GM12878 (cell line): ENCODE measurements around the gene DAPK2. TPM values are rescaled to one million over a fixed set of nuclear protein-coding genes. Genes with fewer than 3 reads are reported as not detected.

Experiments
- ATAC-seq: fragments of 200-7000 bp; cut with Tn5 transposase; 3 replicates; pipeline ENCODE4 v1.9.1; 2020; ENCODE audit warnings: mild to moderate bottlenecking, moderate library complexity
- BruUV-seq: library from RNA; stranded (reverse); fragments of 400-500 nt; replicated peaks from 2 replicates; lab custom pipeline; 2021; lab: Mats Ljungman, UMichigan
- CTCF ChIA-PET: fragments of 300-600 bp; sonication (Branson Sonifier 250); formaldehyde crosslinking; extraction: SDS; loops from one replicate; lab custom pipeline; 2021; ENCODE audit warnings: inconsistent platforms; lab: Yijun Ruan, JAX
- POLR2A ChIA-PET: fragments of 350-600 bp; formaldehyde crosslinking; extraction: SDS; loops from one replicate; lab custom pipeline; 2021; ENCODE audit warnings: inconsistent platforms; lab: Charles Lee
- RAD21 ChIA-PET: fragments of 300-600 bp; sonication (Branson Sonifier 250); formaldehyde crosslinking; loops from one replicate; lab custom pipeline; 2023; ENCODE audit warnings: antibody characterized with exemption; ENCODE audit not compliant: unreplicated experiment; lab: Charles Lee
- SMC1A ChIA-PET: fragments of 300-600 bp; sonication (Branson Sonifier 250); formaldehyde crosslinking; loops from one replicate; lab custom pipeline; 2023; ENCODE audit not compliant: unreplicated experiment, uncharacterized antibody; lab: Charles Lee
- DNase-seq: peaks from one replicate; pipeline ENCODE4 v3.0.0-alpha.2; 2011; ENCODE audit warnings: low read depth, low spot score
- FAIRE-seq: peaks from 3 replicates; lab custom pipeline; 2011; peaks lifted over from hg19 to GRCh38; lab: Jason Lieb, UNC
- H2AFZ ChIP-seq: 2 replicates; pipeline ENCODE4 v1.6.0; 2011; ENCODE audit warnings: low read depth, low read length, control low read depth; ENCODE audit not compliant: control insufficient read depth
- H3K27ac ChIP-seq: 2 replicates; pipeline ENCODE4 v1.5.1; 2011; ENCODE audit warnings: control low read depth; ENCODE audit not compliant: control insufficient read depth, insufficient read depth
- H3K27me3 ChIP-seq, 2 experiments: replicated peaks in 1 of 2; 2 replicates each; pipeline versions ENCODE4 v1.6.0 to v1.6.1; 2011; ENCODE audit warnings: low read length in 1 of 2; ENCODE audit not compliant: control insufficient read depth in 2 of 2, insufficient read depth in 2 of 2
- H3K36me3 ChIP-seq, 2 experiments: 2 replicates each; pipeline ENCODE4 v1.5.1; 2011; ENCODE audit warnings: low read length in 1 of 2; ENCODE audit not compliant: control insufficient read depth in 2 of 2, insufficient read depth in 2 of 2
- H3K4me1 ChIP-seq: 2 replicates; pipeline ENCODE4 v1.6.1; 2011; ENCODE audit warnings: mild to moderate bottlenecking, low read length, moderate library complexity, mixed read lengths; ENCODE audit not compliant: control insufficient read depth, insufficient read depth
- H3K4me2 ChIP-seq: 2 replicates; pipeline ENCODE4 v1.6.0; 2011; ENCODE audit warnings: control low read depth; ENCODE audit not compliant: control insufficient read depth, insufficient read depth
- H3K4me3 ChIP-seq: fragments of 200-600 bp; sonication (generic); 2 replicates; pipeline ENCODE4 v1.5.1; 2016
- H3K79me2 ChIP-seq: 2 replicates; pipeline ENCODE4 v1.6.0; 2011; ENCODE audit warnings: low read length; ENCODE audit not compliant: control insufficient read depth, insufficient read depth
- H3K9ac ChIP-seq: 2 replicates; pipeline ENCODE4 v1.8.0; 2011; ENCODE audit warnings: low read length, control low read depth, mixed read lengths; ENCODE audit not compliant: control insufficient read depth, insufficient read depth
- H3K9me3 ChIP-seq: replicated peaks from 3 replicates; pipeline ENCODE4 v1.5.1; 2011; ENCODE audit warnings: mild to moderate bottlenecking, low read length; ENCODE audit not compliant: control insufficient read depth, insufficient read depth
- H4K20me1 ChIP-seq: 2 replicates; pipeline ENCODE4 v1.6.0; 2011; ENCODE audit not compliant: control insufficient read depth, insufficient read depth
- BHLHE40 ChIP-seq, 2 experiments: fragments of 450-650 bp in 1 of 2; IDR thresholded peaks; 2 replicates each; pipeline ENCODE4 v1.6.1; 2011 to 2017; ENCODE audit warnings: low read depth in 2 of 2, borderline replicate concordance in 1 of 2, improper control_type of control experiment in 1 of 2, low read length in 1 of 2, mild to moderate bottlenecking in 1 of 2
- EP300 ChIP-seq, 2 experiments: fragments of 150-350 bp in 1 of 2; IDR thresholded peaks; 2 replicates each; pipeline ENCODE4 v1.6.1; 2011 to 2012; ENCODE audit warnings: low read depth in 2 of 2, low read length in 2 of 2, borderline replicate concordance in 1 of 2, improper control_type of control experiment in 1 of 2, inconsistent platforms in 1 of 2; ENCODE audit not compliant: control insufficient read depth in 1 of 2
- FOXK2 ChIP-seq: fragments of 450-650 bp; IDR thresholded peaks from 2 replicates; pipeline ENCODE4 v1.6.1; 2017; ENCODE audit warnings: mild to moderate bottlenecking, moderate library complexity
- HCFC1 ChIP-seq: fragments of 150-350 bp; IDR thresholded peaks from 2 replicates; pipeline ENCODE4 v1.6.1; 2014; ENCODE audit warnings: low read length
- HDAC2 ChIP-seq: fragments of 200-600 bp; sonication (generic); IDR thresholded peaks from 2 replicates; pipeline ENCODE4 v1.6.1; 2017
- HDGF ChIP-seq: fragments of 450-650 bp; IDR thresholded peaks from 2 replicates; pipeline ENCODE4 v1.6.1; 2016; ENCODE audit warnings: antibody characterized with exemption
- MEF2B ChIP-seq: fragments of 450-650 bp; IDR thresholded peaks from 2 replicates; pipeline ENCODE4 v1.6.1; 2018; ENCODE audit warnings: mild to moderate bottlenecking, moderate library complexity; ENCODE audit not compliant: partially characterized antibody, poor library complexity, severe bottlenecking
- RFX5 ChIP-seq: IDR thresholded peaks from 2 replicates; pipeline ENCODE4 v1.6.1; 2011; ENCODE audit warnings: low read depth, low read length, improper control_type of control experiment
- RUNX3 ChIP-seq: IDR thresholded peaks from 2 replicates; pipeline ENCODE4 v1.6.1; 2012; ENCODE audit warnings: low read length, inconsistent platforms
- SMAD1 ChIP-seq: fragments of 450-650 bp; IDR thresholded peaks from 2 replicates; pipeline ENCODE4 v1.6.1; 2018; ENCODE audit warnings: mild to moderate bottlenecking, low read depth; ENCODE audit not compliant: partially characterized antibody
- SMARCA5 ChIP-seq: fragments of 450-650 bp; IDR thresholded peaks from 2 replicates; pipeline ENCODE4 v1.6.1; 2017; ENCODE audit warnings: mild to moderate bottlenecking
- TCF12 ChIP-seq: IDR thresholded peaks from 2 replicates; pipeline ENCODE4 v1.6.1; 2011; ENCODE audit warnings: low read depth, mild to moderate bottlenecking, low read length
- TCF7 ChIP-seq: IDR thresholded peaks from 2 replicates; pipeline ENCODE4 v1.6.1; 2014; ENCODE audit warnings: antibody characterized with exemption, borderline replicate concordance
- ZBED1 ChIP-seq: IDR thresholded peaks from 2 replicates; pipeline ENCODE4 v1.6.1; 2016; ENCODE audit warnings: borderline replicate concordance
- ZNF622 ChIP-seq: fragments of 450-650 bp; IDR thresholded peaks from 2 replicates; pipeline ENCODE4 v1.6.1; 2017; ENCODE audit warnings: mild to moderate bottlenecking, inconsistent platforms
- WGBS: methylation state at CpG from one replicate; pipeline ENCODE4 v1.1.6; 2016; ENCODE audit warnings: low lambda C conversion rate; ENCODE audit not compliant: insufficient replicate concordance, insufficient coverage; ENCODE audit errors: missing lambda C conversion rate; 5-methylcytosine and 5-hydroxymethylcytosine counted together
- in situ Hi-C: fragments of 300-500 bp; cut with MboI; formaldehyde crosslinking; loops from 9 replicates; pipeline ENCODE4 v1.14.3; 2018; ENCODE audit warnings: mixed read lengths
- intact Hi-C: fragments of 100-400 bp; cut with micrococcal nuclease; formaldehyde crosslinking; loops from one replicate; pipeline ENCODE4 v1.14.2; 2022; ENCODE audit not compliant: unreplicated experiment
- polyA plus RNA-seq, 11 experiments: library from polyadenylated mRNA; depleted of rRNA in 4 of 11; unstranded in 6 of 11; stranded (reverse) in 5 of 11; fragments of >200 nt; fragmentation: Nextera tagmentation in 4 of 11; fragmentation: Illumina TruSeq in 1 of 11; extraction: Ambion mirVana in 4 of 11; extraction: Trizol in 1 of 11; gene quantifications; 1 replicate in 1 of 11; 2 replicates in 10 of 11; pipeline versions ENCODE4 v1.2.1 to v1.2.3, GENCODE V29; 2011 to 2016; ENCODE audit warnings: inconsistent platforms in 2 of 11, missing spikeins in 2 of 11, low read depth in 1 of 11
- total RNA-seq, 4 experiments: library from RNA; depleted of rRNA in 3 of 4; stranded (reverse); fragments of >200 nt in 3 of 4; fragmentation: Illumina TruSeq in 1 of 4; extraction: Trizol in 1 of 4; gene quantifications; 2 replicates each; pipeline versions ENCODE4 v1.2.1 to v1.2.3, GENCODE V29; 2013 to 2021
- TF ChIP-seq, protein P1 (sequence below): IDR thresholded peaks from 2 replicates; pipeline ENCODE4 v1.6.1; 2011; ENCODE audit warnings: borderline replicate concordance, low read depth, mild to moderate bottlenecking, moderate library complexity, mixed read lengths, low read length; ENCODE audit not compliant: insufficient read depth; ENCODE audit errors: extremely low read length

DAPK2 gene
- total and polyA plus RNA-seq, 10 of the 15 experiments (the other 5 are each of a cell fraction or from before 2014, with no cell fraction given): 0.69 to 8.4 (median 4.1) TPM

DNA sequence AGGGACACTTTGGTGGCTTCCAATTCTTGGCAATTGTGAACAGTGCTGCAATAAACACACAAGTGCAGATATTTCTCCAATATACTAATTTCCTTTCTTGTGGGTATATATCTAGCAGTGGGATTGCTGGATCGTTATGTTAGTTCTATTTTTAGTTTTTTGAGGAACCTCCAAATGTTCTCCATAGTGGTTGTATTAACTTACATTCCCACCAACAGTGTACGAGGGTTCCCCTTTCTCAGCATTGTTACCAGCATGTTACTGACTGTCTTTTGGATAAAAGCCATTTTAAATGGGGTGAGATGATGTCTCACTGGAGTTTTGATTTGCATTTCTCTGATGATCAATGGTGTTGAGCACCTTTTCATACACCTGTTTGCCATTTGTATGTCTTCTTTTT lies 92.8 kb downstream of the DAPK2 start:
- H4K20me1 ChIP-seq: no peaks in the 10 kb centered on the region
- H3K36me3 ChIP-seq: no peaks in the 10 kb centered on the region
- SMC1A ChIA-PET: interaction anchor here (1.0 to 1.3 kb wide), 2 partner anchors 16 to 18 kb away, joined by 3 read pairs; no protein-coding TSS in a partner anchor
- TF ChIP-seq FOXK2: no peak
- BruUV-seq: no TSS peak
- H3K4me2 ChIP-seq: no peak overlapping the region
- H3K9ac ChIP-seq: no peak overlapping the region
- H3K9me3 ChIP-seq: no peaks in the 10 kb centered on the region; the same call in 2 of the 3 replicates
- intact Hi-C loops (no loop called here), in situ Hi-C loops (no loop called here)
- 17% methylated on average over 2 of the region's 2 CpGs for WGBS
- H3K27ac ChIP-seq: no peak overlapping the region
- FAIRE-seq (no peak), ATAC-seq (no peak), DNase-seq (no peak)
- no peak overlapping the region for H3K4me3 ChIP-seq
- H2AFZ ChIP-seq: no peak overlapping the region
- RAD21 ChIA-PET: no interaction called here
- POLR2A ChIA-PET: no interaction called here
- no peaks in the 10 kb centered on the region for H3K27me3 ChIP-seq
- H3K4me1 ChIP-seq: no peaks in the 10 kb centered on the region
- no peaks in the 10 kb centered on the region for H3K79me2 ChIP-seq
- CTCF ChIA-PET: interaction anchor here (0.9 to 2.3 kb wide), 3 partner anchors 8 to 201 kb away, joined by 3 to 11 read pairs (median 4); no protein-coding TSS in a partner anchor

DNA sequence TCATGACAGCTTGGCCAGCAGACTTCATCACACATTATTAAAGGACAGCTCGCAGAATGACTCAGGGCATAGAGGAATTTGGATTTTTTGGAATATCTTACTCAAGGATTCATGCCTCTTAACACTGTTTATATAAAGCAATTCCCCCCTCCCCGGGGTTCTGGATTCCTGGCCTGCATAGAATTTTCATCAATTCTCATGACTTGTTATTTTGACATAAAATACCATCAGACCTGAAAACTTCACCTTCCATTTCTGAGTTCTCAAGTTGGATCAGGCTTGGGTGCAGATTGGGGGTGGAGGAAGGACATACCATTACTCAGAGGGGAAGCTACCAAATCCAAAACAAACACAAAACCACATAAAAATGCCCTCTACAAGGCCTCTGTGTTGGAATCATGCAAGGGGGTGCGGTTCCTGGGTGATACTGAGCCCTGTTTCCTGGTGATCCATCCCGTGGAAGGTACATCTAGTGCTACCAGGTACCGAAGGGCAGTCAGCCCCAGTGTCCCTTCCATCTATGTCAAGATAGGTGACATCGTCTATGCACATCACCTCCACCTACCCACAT lies 95.3 kb downstream of the DAPK2 start:
- ChIA-PET POLR2A (no interaction called here), CTCF (interaction anchor here (1.1 to 1.2 kb wide), 2 partner anchors 117 to 118 kb away, joined by 3 read pairs; no protein-coding TSS in a partner anchor), RAD21 (no interaction called here), SMC1A (interaction anchor here (0.7 to 1.1 kb wide), 3 partner anchors 10 to 60 kb away, joined by 3 read pairs; no protein-coding TSS in a partner anchor)
- H3K79me2 ChIP-seq: no peaks in the 10 kb centered on the region
- 79% methylated on average over 6 of the region's 6 CpGs for WGBS
- intact Hi-C loops (no loop called here), in situ Hi-C loops (no loop called here)
- no peak overlapping the region for H3K9ac ChIP-seq
- H2AFZ ChIP-seq: no peak overlapping the region
- ATAC-seq (no peak), DNase-seq (no peak), FAIRE-seq (no peak)
- no TSS peak for BruUV-seq
- H3K4me1 ChIP-seq: no peaks in the 10 kb centered on the region
- H3K36me3 ChIP-seq: no peaks in the 10 kb centered on the region
- H3K9me3 ChIP-seq: no peaks in the 10 kb centered on the region; the same call in 2 of the 3 replicates
- H4K20me1 ChIP-seq: no peaks in the 10 kb centered on the region
- no peaks in the 10 kb centered on the region for H3K27me3 ChIP-seq
- no peak overlapping the region for H3K4me3 ChIP-seq
- H3K4me2 ChIP-seq: no peak overlapping the region
- no peak overlapping the region for H3K27ac ChIP-seq
- TF ChIP-seq SMAD1 (no peak), HDGF (no peak), BHLHE40 (IDR thresholded peaks at IDR 0.05; ENCODE audit: borderline replicate concordance in 1 of 2, low read depth in 2 of 2, low read length in 1 of 2) (no peak), ZNF622 (no peak), RUNX3 (no peak), SMARCA5 (no peak), MEF2B (no peak), EP300 (IDR thresholded peaks at IDR 0.05; ENCODE audit: borderline replicate concordance in 1 of 2, control insufficient read depth in 1 of 2, low read depth in 2 of 2, low read length in 2 of 2) (no peak), ZBED1 (no peak), HCFC1 (no peak), TCF12 (no peak), HDAC2 (no peak), RFX5 (no peak), TCF7 (no peak)
- TF ChIP-seq, protein P1, sequence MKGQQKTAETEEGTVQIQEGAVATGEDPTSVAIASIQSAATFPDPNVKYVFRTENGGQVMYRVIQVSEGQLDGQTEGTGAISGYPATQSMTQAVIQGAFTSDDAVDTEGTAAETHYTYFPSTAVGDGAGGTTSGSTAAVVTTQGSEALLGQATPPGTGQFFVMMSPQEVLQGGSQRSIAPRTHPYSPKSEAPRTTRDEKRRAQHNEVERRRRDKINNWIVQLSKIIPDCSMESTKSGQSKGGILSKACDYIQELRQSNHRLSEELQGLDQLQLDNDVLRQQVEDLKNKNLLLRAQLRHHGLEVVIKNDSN: no peak
